ENCODE results near the gene AHNAK. TPM values are rescaled to one million over a fixed set of nuclear protein-coding genes. Genes with fewer than 3 reads are reported as not detected.

The AHNAK gene
- total RNA-seq, 1 donor from 2014 or later: 27.2 TPM

- H3K27me3 Mint-ChIP-seq: no peaks in the 10 kb centered on the region
- H3K27ac Mint-ChIP-seq: peak overlapping the region; percentile 74
- DNase-seq (ENCODE audit: low spot score, unreplicated experiment): no peak
- no peak for TF ChIP-seq CTCF (IDR thresholded peaks at IDR 0.05; ENCODE audit: unreplicated experiment)
- H3K4me1 Mint-ChIP-seq (ENCODE audit: low read depth): peaks cover 53% of the 10 kb centered on the region
- peaks cover 22% of the 10 kb centered on the region for H3K36me3 Mint-ChIP-seq (ENCODE audit: insufficient read depth)
- H3K9me3 Mint-ChIP-seq (ENCODE audit: low read depth): no peaks in the 10 kb centered on the region
- no peak overlapping the region for H3K4me3 Mint-ChIP-seq (ENCODE audit: low read depth)
These were observed 9.7 kb upstream of the AHNAK start for GRCh38 chr11:62556108-62556874.

GRCh38 chr11:62555464-62556107 lies 9.0 kb upstream of the AHNAK start:
- no peak for TF ChIP-seq CTCF (IDR thresholded peaks at IDR 0.05; ENCODE audit: unreplicated experiment)
- DNase-seq (ENCODE audit: low spot score, unreplicated experiment): no peak
- Mint-ChIP-seq H3K27me3 (no peaks in the 10 kb centered on the region), H3K36me3 (ENCODE audit: insufficient read depth) (peaks cover 19% of the 10 kb centered on the region), H3K9me3 (ENCODE audit: low read depth) (no peaks in the 10 kb centered on the region), H3K4me1 (ENCODE audit: low read depth) (peaks cover 48% of the 10 kb centered on the region), H3K27ac (peak overlapping the region; percentile 54), H3K4me3 (ENCODE audit: low read depth) (no peak overlapping the region)

GRCh38 chr11:62554387-62555167 lies 8.0 kb upstream of the AHNAK start:
- H3K36me3 Mint-ChIP-seq (ENCODE audit: insufficient read depth): peaks cover 14% of the 10 kb centered on the region
- DNase-seq (ENCODE audit: low spot score, unreplicated experiment): no peak
- no peaks in the 10 kb centered on the region for H3K27me3 Mint-ChIP-seq
- H3K9me3 Mint-ChIP-seq (ENCODE audit: low read depth): no peaks in the 10 kb centered on the region
- TF ChIP-seq CTCF (IDR thresholded peaks at IDR 0.05; ENCODE audit: unreplicated experiment): no peak
- H3K4me3 Mint-ChIP-seq (ENCODE audit: low read depth): no peak overlapping the region
- peak overlapping the region; percentile 74 for H3K27ac Mint-ChIP-seq
- peaks cover 50% of the 10 kb centered on the region for H3K4me1 Mint-ChIP-seq (ENCODE audit: low read depth)

GRCh38 chr11:62553839-62554361 lies 7.3 kb upstream of the AHNAK start:
- no peak for DNase-seq (ENCODE audit: low spot score, unreplicated experiment)
- Mint-ChIP-seq H3K36me3 (ENCODE audit: insufficient read depth) (peaks cover 8% of the 10 kb centered on the region), H3K4me3 (ENCODE audit: low read depth) (no peak overlapping the region), H3K27ac (peak overlapping the region; percentile 87), H3K4me1 (ENCODE audit: low read depth) (peaks cover 52% of the 10 kb centered on the region), H3K27me3 (no peaks in the 10 kb centered on the region), H3K9me3 (ENCODE audit: low read depth) (no peaks in the 10 kb centered on the region)
- TF ChIP-seq CTCF (IDR thresholded peaks at IDR 0.05; ENCODE audit: unreplicated experiment): no peak

Measured in progenitor cell of endocrine pancreas (in vitro differentiated cells).